NB4 (cell line): ENCODE data around the gene AQP9.

Experiments
- DNase-seq: peaks from one replicate; pipeline ENCODE4 v3.0.0; 2010; ENCODE audit warnings: low read depth
- H3K4me3 ChIP-seq: one replicate; pipeline ENCODE4 v1.5.1; 2011; ENCODE audit warnings: mild to moderate bottlenecking, low read depth, low read length, moderate library complexity
- CTCF ChIP-seq: IDR thresholded peaks from one replicate; pipeline ENCODE4 v1.5.1; 2012; ENCODE audit warnings: low read depth, low read length
- MAX ChIP-seq: IDR thresholded peaks from 2 replicates; pipeline ENCODE4 v1.6.1; 2011; ENCODE audit warnings: low read depth, low read length
- MYC ChIP-seq: IDR thresholded peaks from 2 replicates; pipeline ENCODE4 v1.6.1; 2011; ENCODE audit warnings: low read depth, low read length
- POLR2A ChIP-seq: IDR thresholded peaks from 2 replicates; pipeline ENCODE4 v1.6.1; 2011; ENCODE audit warnings: mild to moderate bottlenecking; ENCODE audit not compliant: insufficient read length; ENCODE audit errors: extremely low read depth

Gene AQP9

GRCh38 chr15:58164926-58165325 is 26.7 kb downstream of the AQP9 start:
- no peak for TF ChIP-seq MAX
- TF ChIP-seq POLR2A: no peak
- TF ChIP-seq CTCF: no peak
- TF ChIP-seq MYC: no peak
- no peak for DNase-seq
- H3K4me3 ChIP-seq: no peak overlapping the region

- no peak overlapping the region for H3K4me3 ChIP-seq
- no peak for TF ChIP-seq MAX
- TF ChIP-seq MYC: no peak
- TF ChIP-seq CTCF: no peak
- TF ChIP-seq POLR2A: no peak
- DNase-seq: no peak
These were observed 27.5 kb downstream of the AQP9 start for GRCh38 chr15:58165661-58166060.

- H3K4me3 ChIP-seq: no peak overlapping the region
- no peak for DNase-seq
- TF ChIP-seq CTCF (no peak), MYC (no peak), POLR2A (no peak), MAX (no peak)
These were observed 29.0 kb downstream of the AQP9 start for GRCh38 chr15:58167095-58167691.

- H3K4me3 ChIP-seq: no peak overlapping the region
- TF ChIP-seq MAX: no peak
- TF ChIP-seq MYC: no peak
- TF ChIP-seq CTCF: no peak
- no peak for TF ChIP-seq POLR2A
- DNase-seq: no peak
These were observed 31.8 kb downstream of the AQP9 start for GRCh38 chr15:58169934-58170333.

- H3K4me3 ChIP-seq: no peak overlapping the region
- no peak for TF ChIP-seq MYC
- no peak for TF ChIP-seq POLR2A
- TF ChIP-seq MAX: no peak
- TF ChIP-seq CTCF: no peak
- DNase-seq: no peak
These were observed 33.4 kb downstream of the AQP9 start for GRCh38 chr15:58171476-58172061.
